ENCODE results near the gene PLEKHG5. TPM values are rescaled to one million over a fixed set of nuclear protein-coding genes. Genes with fewer than 3 reads are reported as not detected.

The PLEKHG5 gene
- total RNA-seq, 2 experiments from 2014 or later, result 1.7 to 1.8 TPM

GRCh38 chr1:6491966-6492365, 499 bp upstream of the PLEKHG5 start:
- CTCF ChIA-PET, result interaction anchor here (0.6 to 2.1 kb wide), 6 partner anchors 20 to 234 kb away, joined by 3 to 7 read pairs (median 4); partner anchors contain the start of genes NOL9 and TAS1R1
- H3K27ac Mint-ChIP-seq, result no peak overlapping the region
- H3K36me3 Mint-ChIP-seq (ENCODE audit: low read depth), result no peaks in the 10 kb centered on the region
- intact Hi-C loops (cut with micrococcal nuclease), result loop anchor here (1.0 to 5.0 kb wide), 4 partner anchors 45 to 154 kb away; no protein-coding TSS in a partner anchor
- DNase-seq, result no peak
- peaks cover 24% of the 10 kb centered on the region for H3K4me1 Mint-ChIP-seq (ENCODE audit: low read depth)
- H3K27me3 Mint-ChIP-seq (ENCODE audit: low read depth), result no peaks in the 10 kb centered on the region
- no peaks in the 10 kb centered on the region for H3K9me3 Mint-ChIP-seq
- peak overlapping the region; percentile 72 for H3K4me3 Mint-ChIP-seq

- no peak for DNase-seq
- CTCF ChIA-PET, result interaction anchor here (1.0 to 3.4 kb wide), 12 partner anchors 8 to 210 kb away, joined by 3 to 19 read pairs (median 4); partner anchors contain the start of genes DNAJC11, NOL9 and TAS1R1
- intact Hi-C loops (cut with micrococcal nuclease), result loop anchor here (1.0 to 5.0 kb wide), 4 partner anchors 44 to 155 kb away; no protein-coding TSS in a partner anchor
- Mint-ChIP-seq H3K36me3 (ENCODE audit: low read depth) (no peaks in the 10 kb centered on the region), H3K9me3 (no peaks in the 10 kb centered on the region), H3K27me3 (ENCODE audit: low read depth) (peaks cover 6% of the 10 kb centered on the region), H3K27ac (peak overlapping the region; percentile 51), H3K4me3 (peak overlapping the region; percentile 72), H3K4me1 (ENCODE audit: low read depth) (peaks cover 25% of the 10 kb centered on the region)
These were observed 402 bp downstream of the PLEKHG5 start for GRCh38 chr1:6491081-6491449.

- Mint-ChIP-seq H3K9me3 (no peaks in the 10 kb centered on the region), H3K36me3 (ENCODE audit: low read depth) (no peaks in the 10 kb centered on the region), H3K27ac (peak overlapping the region; percentile 51), H3K4me3 (peak overlapping the region; percentile 72), H3K4me1 (ENCODE audit: low read depth) (peaks cover 24% of the 10 kb centered on the region), H3K27me3 (ENCODE audit: low read depth) (peaks cover 10% of the 10 kb centered on the region)
- CTCF ChIA-PET, result interaction anchor here (0.5 to 3.4 kb wide), 24 partner anchors 9 to 211 kb away, joined by 3 to 19 read pairs (median 4); partner anchors contain the start of genes DNAJC11, HES2, NOL9 and TAS1R1
- intact Hi-C loops (cut with micrococcal nuclease), result loop anchor here (1.0 to 5.0 kb wide), 7 partner anchors 30 to 156 kb away; partner anchors contain the start of gene NOL9
- DNase-seq, result peak; percentile 78
These were observed 1.0 kb downstream of the PLEKHG5 start for GRCh38 chr1:6490181-6491080.

- CTCF ChIA-PET, result interaction anchor here (0.7 to 3.4 kb wide), 20 partner anchors 10 to 212 kb away, joined by 3 to 19 read pairs (median 4); partner anchors contain the start of genes DNAJC11, HES2, NOL9 and TAS1R1
These were observed 1.7 kb downstream of the PLEKHG5 start for GRCh38 chr1:6489799-6490180.

GRCh38 chr1:6489383-6489765, 2.1 kb downstream of the PLEKHG5 start:
- Mint-ChIP-seq H3K27me3 (ENCODE audit: low read depth) (peaks cover 14% of the 10 kb centered on the region), H3K4me3 (no peak overlapping the region), H3K27ac (no peak overlapping the region), H3K9me3 (no peaks in the 10 kb centered on the region), H3K36me3 (ENCODE audit: low read depth) (no peaks in the 10 kb centered on the region), H3K4me1 (ENCODE audit: low read depth) (peaks cover 24% of the 10 kb centered on the region)
- no peak for DNase-seq
- CTCF ChIA-PET, result interaction anchor here (0.9 to 4.1 kb wide), 14 partner anchors 9 to 155 kb away, joined by 3 to 19 read pairs (median 6); partner anchors contain the start of genes HES2, NOL9 and TAS1R1
- intact Hi-C loops (cut with micrococcal nuclease), result loop anchor here (5.0 kb wide), 3 partner anchors 33 to 728 kb away; no protein-coding TSS in a partner anchor

More at GRCh38 chr1:6489799-6490180, 1.7 kb downstream of the PLEKHG5 start:
- Mint-ChIP-seq H3K27me3 (ENCODE audit: low read depth) (peaks cover 10% of the 10 kb centered on the region), H3K27ac (peak overlapping the region; percentile 36), H3K9me3 (no peaks in the 10 kb centered on the region), H3K36me3 (ENCODE audit: low read depth) (no peaks in the 10 kb centered on the region), H3K4me1 (ENCODE audit: low read depth) (peaks cover 24% of the 10 kb centered on the region), H3K4me3 (peak overlapping the region; percentile 72)
- intact Hi-C loops (cut with micrococcal nuclease), result loop anchor here (1.0 to 5.0 kb wide), 9 partner anchors 29 to 728 kb away; partner anchors contain the start of gene NOL9
- DNase-seq, result peak; percentile 87

GRCh38 chr1:6488602-6489382, 2.7 kb downstream of the PLEKHG5 start:
- no peaks in the 10 kb centered on the region for H3K9me3 Mint-ChIP-seq
- no peaks in the 10 kb centered on the region for H3K36me3 Mint-ChIP-seq (ENCODE audit: low read depth)
- no peak overlapping the region for H3K27ac Mint-ChIP-seq
- peaks cover 15% of the 10 kb centered on the region for H3K27me3 Mint-ChIP-seq (ENCODE audit: low read depth)
- no peak for DNase-seq
- H3K4me1 Mint-ChIP-seq (ENCODE audit: low read depth), result peaks cover 24% of the 10 kb centered on the region
- H3K4me3 Mint-ChIP-seq, result no peak overlapping the region
- CTCF ChIA-PET, result interaction anchor here (0.6 to 4.1 kb wide), 15 partner anchors 9 to 236 kb away, joined by 3 to 19 read pairs (median 4); partner anchors contain the start of genes NOL9 and TAS1R1
- intact Hi-C loops (cut with micrococcal nuclease), result loop anchor here (5.0 kb wide), 3 partner anchors 34 to 729 kb away; no protein-coding TSS in a partner anchor

- Mint-ChIP-seq H3K27me3 (ENCODE audit: low read depth) (peaks cover 15% of the 10 kb centered on the region), H3K4me1 (ENCODE audit: low read depth) (peaks cover 20% of the 10 kb centered on the region), H3K4me3 (no peak overlapping the region), H3K36me3 (ENCODE audit: low read depth) (no peaks in the 10 kb centered on the region), H3K9me3 (no peaks in the 10 kb centered on the region), H3K27ac (no peak overlapping the region)
- DNase-seq, result no peak
- CTCF ChIA-PET, result interaction anchor here (0.6 to 4.1 kb wide), 9 partner anchors 8 to 235 kb away, joined by 3 to 19 read pairs (median 6); partner anchors contain the start of genes NOL9 and TAS1R1
- intact Hi-C loops (cut with micrococcal nuclease), result loop anchor here (5.0 kb wide), 3 partner anchors 34 to 729 kb away; no protein-coding TSS in a partner anchor
These were observed 3.5 kb downstream of the PLEKHG5 start for GRCh38 chr1:6487804-6488484.

- peak; percentile 92 for DNase-seq
- no peaks in the 10 kb centered on the region for H3K36me3 Mint-ChIP-seq (ENCODE audit: low read depth)
- peaks cover 15% of the 10 kb centered on the region for H3K27me3 Mint-ChIP-seq (ENCODE audit: low read depth)
- no peak overlapping the region for H3K27ac Mint-ChIP-seq
- CTCF ChIA-PET, result interaction anchor here (0.5 to 4.1 kb wide), 20 partner anchors 10 to 234 kb away, joined by 3 to 17 read pairs (median 3); partner anchors contain the start of gene TNFRSF25
- no peaks in the 10 kb centered on the region for H3K9me3 Mint-ChIP-seq
- peaks cover 15% of the 10 kb centered on the region for H3K4me1 Mint-ChIP-seq (ENCODE audit: low read depth)
- no peak overlapping the region for H3K4me3 Mint-ChIP-seq
- intact Hi-C loops (cut with micrococcal nuclease), result loop anchor here (1.0 to 5.0 kb wide), 4 partner anchors 36 to 731 kb away; no protein-coding TSS in a partner anchor
These were observed 4.9 kb downstream of the PLEKHG5 start for GRCh38 chr1:6486433-6487011.

GRCh38 chr1:6485168-6486101, 6.0 kb downstream of the PLEKHG5 start:
- CTCF ChIA-PET, result interaction anchor here (0.6 to 4.1 kb wide), 18 partner anchors 9 to 1609 kb away, joined by 3 to 17 read pairs (median 3); partner anchors contain the start of gene TNFRSF25
- Mint-ChIP-seq H3K4me3 (no peak overlapping the region), H3K9me3 (no peaks in the 10 kb centered on the region), H3K27ac (no peak overlapping the region), H3K27me3 (ENCODE audit: low read depth) (peaks cover 15% of the 10 kb centered on the region), H3K36me3 (ENCODE audit: low read depth) (no peaks in the 10 kb centered on the region), H3K4me1 (ENCODE audit: low read depth) (peaks cover 10% of the 10 kb centered on the region)
- intact Hi-C loops (cut with micrococcal nuclease), result loop anchor here (1.0 to 5.0 kb wide), 4 partner anchors 37 to 732 kb away; no protein-coding TSS in a partner anchor
- no peak for DNase-seq

- CTCF ChIA-PET, result interaction anchor here (1.5 kb wide), 1 partner anchor 9 kb away, joined by 3 read pairs; no protein-coding TSS in a partner anchor
- Mint-ChIP-seq H3K27me3 (ENCODE audit: low read depth) (peaks cover 15% of the 10 kb centered on the region), H3K27ac (no peak overlapping the region), H3K4me3 (no peak overlapping the region), H3K9me3 (no peaks in the 10 kb centered on the region), H3K36me3 (ENCODE audit: low read depth) (no peaks in the 10 kb centered on the region), H3K4me1 (ENCODE audit: low read depth) (peaks cover 10% of the 10 kb centered on the region)
- intact Hi-C loops (cut with micrococcal nuclease), result loop anchor here (5.0 kb wide), 3 partner anchors 38 to 733 kb away; no protein-coding TSS in a partner anchor
- DNase-seq, result no peak
These were observed 6.7 kb downstream of the PLEKHG5 start for GRCh38 chr1:6484826-6485167.

All from activated naive CD4-positive, alpha-beta T cell treated with anti-CD3 and anti-CD28 coated beads for 36 hours (primary cell).